ENCODE results near the gene APOA4.

The APOA4 gene

DNA sequence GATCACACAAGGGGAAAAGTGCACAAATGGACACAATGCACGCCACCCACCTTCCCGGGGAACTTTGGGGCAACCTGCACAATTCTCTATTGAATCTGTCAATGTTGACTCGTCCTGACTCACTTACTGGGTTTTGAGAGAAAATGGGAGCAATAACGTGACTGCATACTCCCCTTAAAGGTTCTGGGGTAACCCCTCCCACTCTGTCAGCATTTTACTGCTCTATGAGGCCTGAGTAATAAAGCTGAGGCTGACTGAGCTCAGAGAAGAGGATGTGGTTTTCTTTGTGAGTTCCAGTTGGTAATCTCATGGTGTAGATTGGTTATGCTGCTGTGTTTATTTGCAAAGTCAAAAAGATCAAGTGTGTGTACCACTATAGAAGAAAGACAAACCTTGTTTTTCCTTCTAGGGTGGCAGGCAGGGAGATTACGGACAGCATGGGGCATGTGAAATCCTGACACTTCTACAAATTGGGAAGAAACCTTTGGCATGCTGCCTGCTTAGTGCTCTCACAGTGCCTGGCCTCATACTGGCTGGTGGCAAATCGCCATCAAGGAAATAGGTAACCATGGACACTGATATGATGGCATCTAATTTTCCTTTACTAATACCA, 30.5 kb upstream of the APOA4 start:
- CTCF ChIA-PET = interaction anchor here (0.7 to 6.9 kb wide), 14 partner anchors 11 to 373 kb away, joined by 3 to 49 read pairs (median 5); partner anchors contain the start of genes APOA1 and APOA5
- peak; percentile 88 for DNase-seq (ENCODE audit: extremely low spot score)
- POLR2A ChIA-PET = interaction anchor here (0.5 to 1.0 kb wide), 4 partner anchors 143 to 1727 kb away, joined by 3 to 4 read pairs (median 3); no protein-coding TSS in a partner anchor
- TF ChIP-seq CTCF (IDR thresholded peaks at IDR 0.05; ENCODE audit: control extremely low read depth, extremely low read depth, low read depth, missing control alignments) = no peak

GRCh38 chr11:116852261-116853031, 29.3 kb upstream of the APOA4 start:
- ChIA-PET POLR2A (no interaction called here), CTCF (interaction anchor here (1.4 to 6.9 kb wide), 7 partner anchors 12 to 257 kb away, joined by 4 to 49 read pairs (median 16); partner anchors contain the start of genes APOA1 and APOA5)
- no peak for TF ChIP-seq CTCF (IDR thresholded peaks at IDR 0.05; ENCODE audit: control extremely low read depth, extremely low read depth, low read depth, missing control alignments)
- no peak for DNase-seq (ENCODE audit: extremely low spot score)

DNA sequence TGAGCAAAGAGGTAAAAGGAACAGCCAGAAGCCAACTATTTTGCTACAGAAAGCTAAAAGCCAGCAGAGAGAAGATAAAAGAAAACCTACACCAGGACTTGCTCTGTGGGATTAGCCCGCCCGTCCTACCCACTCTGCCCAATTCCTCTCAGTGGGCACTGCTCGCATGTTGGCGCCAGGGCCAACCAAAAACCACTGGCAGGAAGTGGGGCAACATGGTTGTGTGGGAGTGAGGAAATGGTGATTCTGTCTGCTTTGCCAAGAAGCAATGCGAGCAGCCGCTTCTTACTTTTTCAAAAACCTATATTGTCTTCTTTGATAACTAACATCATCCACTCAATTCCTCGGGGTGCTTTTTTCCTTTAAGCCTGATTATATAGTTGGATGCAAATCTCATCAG, 28.5 kb upstream of the APOA4 start:
- CTCF ChIA-PET = interaction anchor here (1.0 to 6.9 kb wide), 7 partner anchors 13 to 330 kb away, joined by 3 to 49 read pairs (median 9); partner anchors contain the start of genes APOA1 and APOA5
- POLR2A ChIA-PET = no interaction called here
- DNase-seq (ENCODE audit: extremely low spot score) = no peak
- no peak for TF ChIP-seq CTCF (IDR thresholded peaks at IDR 0.05; ENCODE audit: control extremely low read depth, extremely low read depth, low read depth, missing control alignments)

DNA sequence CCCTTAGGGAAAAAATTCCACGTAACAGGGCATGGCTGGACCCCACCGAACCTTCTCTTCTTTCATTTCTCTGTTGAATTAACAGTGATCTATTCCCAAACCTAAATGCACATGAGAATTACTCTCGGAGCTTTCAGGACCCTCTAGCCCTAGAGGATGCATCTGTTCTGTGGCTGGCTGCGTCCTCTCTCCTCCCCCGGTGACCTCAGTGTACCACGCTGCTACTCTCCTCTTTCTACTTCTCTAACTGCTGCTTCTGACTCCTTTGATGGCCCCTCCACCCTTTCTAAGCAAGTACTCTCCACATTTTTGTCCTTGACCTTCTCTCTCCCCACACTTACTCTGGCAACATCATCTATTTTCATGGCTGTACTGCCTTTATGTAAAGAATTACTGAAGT, 26.4 kb upstream of the APOA4 start:
- ChIA-PET POLR2A (no interaction called here), CTCF (interaction anchor here (2.0 to 2.4 kb wide), 2 partner anchors 10 to 14 kb away, joined by 4 to 15 read pairs; no protein-coding TSS in a partner anchor)
- no peak for TF ChIP-seq CTCF (IDR thresholded peaks at IDR 0.05; ENCODE audit: control extremely low read depth, extremely low read depth, low read depth, missing control alignments)
- DNase-seq (ENCODE audit: extremely low spot score) = no peak

DNA sequence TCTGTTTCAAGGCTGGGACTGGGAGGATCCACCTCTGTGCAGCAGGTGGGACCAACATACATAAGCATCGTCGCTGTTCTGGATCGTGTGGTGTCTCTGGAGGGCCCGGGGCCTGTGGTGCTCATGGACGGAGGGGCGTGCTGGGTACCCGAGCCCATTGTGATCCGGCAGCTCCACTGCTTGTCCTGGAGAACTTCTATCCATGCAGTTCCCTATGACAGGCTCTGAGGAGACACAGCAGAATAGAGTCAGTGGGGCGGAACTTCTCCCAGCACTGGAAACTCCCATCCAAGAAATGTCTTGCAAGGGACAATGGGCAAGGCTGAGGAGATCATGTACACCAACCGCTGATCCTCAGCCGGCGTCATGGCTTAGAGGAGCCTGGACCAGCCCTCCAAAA, 26.0 kb upstream of the APOA4 start:
- CTCF ChIA-PET = interaction anchor here (1.4 to 2.4 kb wide), 3 partner anchors 9 to 20 kb away, joined by 4 to 15 read pairs (median 5); no protein-coding TSS in a partner anchor
- no peak for TF ChIP-seq CTCF (IDR thresholded peaks at IDR 0.05; ENCODE audit: control extremely low read depth, extremely low read depth, low read depth, missing control alignments)
- no peak for DNase-seq (ENCODE audit: extremely low spot score)
- POLR2A ChIA-PET = no interaction called here

DNA sequence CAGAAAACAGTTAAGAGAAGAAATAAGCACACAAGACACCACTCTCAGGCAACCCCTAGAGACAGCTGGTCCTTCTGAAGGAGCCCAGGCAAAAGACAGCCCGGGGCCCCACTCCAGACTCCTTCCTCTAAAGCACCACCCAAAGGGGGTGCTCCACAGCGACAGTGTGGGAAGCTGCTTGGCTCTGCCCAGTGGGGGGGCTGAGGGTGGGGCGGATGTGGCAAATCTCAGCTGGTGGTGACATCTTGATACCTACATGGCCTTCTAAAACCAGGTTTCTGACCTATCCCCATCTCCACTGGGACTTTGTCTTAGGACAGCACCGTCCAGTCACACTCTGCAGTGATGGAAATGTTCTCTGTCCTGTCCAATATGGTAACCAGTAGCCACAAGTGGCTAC, 24.5 kb upstream of the APOA4 start:
- CTCF ChIA-PET = interaction anchor here (0.7 to 1.6 kb wide), 3 partner anchors 11 to 57 kb away, joined by 3 to 10 read pairs (median 5); partner anchors contain the start of gene APOA1
- TF ChIP-seq CTCF (IDR thresholded peaks at IDR 0.05; ENCODE audit: control extremely low read depth, extremely low read depth, low read depth, missing control alignments) = no peak
- POLR2A ChIA-PET = no interaction called here
- DNase-seq (ENCODE audit: extremely low spot score) = no peak

Data from GM10248 (cell line).